IPS-15b (cell line): ENCODE results near the gene RBM48.

Experiments
- H3K27me3 ChIP-seq: one replicate; pipeline ENCODE4 v1.6.1; 2013; ENCODE audit warnings: low read length; ENCODE audit not compliant: control insufficient read depth, insufficient read depth
- H3K36me3 ChIP-seq: one replicate; pipeline ENCODE4 v1.6.1; 2013; ENCODE audit warnings: low read length; ENCODE audit not compliant: control insufficient read depth, insufficient read depth
- H3K4me1 ChIP-seq: one replicate; pipeline ENCODE4 v1.6.1; 2013; ENCODE audit warnings: mild to moderate bottlenecking, low read length; ENCODE audit not compliant: control insufficient read depth, insufficient read depth
- H3K4me3 ChIP-seq: one replicate; pipeline ENCODE4 v1.5.1; 2013; ENCODE audit warnings: low read depth, low read length
- H3K9ac ChIP-seq: one replicate; pipeline ENCODE4 v1.6.1; 2013; ENCODE audit warnings: low read depth, mild to moderate bottlenecking, low read length
- H3K9me3 ChIP-seq: one replicate; pipeline ENCODE4 v1.6.1; 2013; ENCODE audit warnings: mild to moderate bottlenecking, low read length; ENCODE audit not compliant: control insufficient read depth, insufficient read depth

Gene RBM48

GRCh38 chr7:92586403-92586802, 57.8 kb downstream of the RBM48 start:
- H3K27me3 ChIP-seq = peaks cover 8% of the 10 kb centered on the region
- H3K9ac ChIP-seq = no peak overlapping the region
- H3K36me3 ChIP-seq = no peaks in the 10 kb centered on the region
- no peaks in the 10 kb centered on the region for H3K4me1 ChIP-seq
- H3K4me3 ChIP-seq = no peak overlapping the region
- no peaks in the 10 kb centered on the region for H3K9me3 ChIP-seq

DNA sequence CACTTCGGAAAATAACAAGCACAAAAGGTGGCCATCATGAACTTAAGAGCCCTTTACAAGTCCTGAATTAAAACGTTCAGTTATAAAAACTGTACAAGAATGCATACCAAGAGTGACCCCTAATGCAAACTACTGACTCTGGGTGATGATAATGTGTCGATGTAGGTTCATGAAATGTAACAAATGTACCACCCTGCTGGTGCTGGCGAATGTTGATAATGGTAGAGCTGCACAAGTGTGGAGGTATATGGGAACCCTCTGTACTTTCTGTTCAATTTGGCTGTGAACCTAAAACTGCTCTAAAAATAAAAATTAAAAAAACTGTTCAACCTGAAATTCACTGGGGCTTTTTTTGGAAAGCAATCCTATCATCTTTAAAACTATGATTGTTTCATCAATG, 58.2 kb downstream of the RBM48 start:
- Histone ChIP-seq H3K36me3 (no peaks in the 10 kb centered on the region), H3K27me3 (peaks cover 11% of the 10 kb centered on the region), H3K9me3 (no peaks in the 10 kb centered on the region), H3K9ac (no peak overlapping the region), H3K4me3 (no peak overlapping the region), H3K4me1 (no peaks in the 10 kb centered on the region)
